NCI-H524 treated with DMSO at 0.1 percent for 48 hours (cell line): ENCODE measurements around the gene SEMA4C.
"Not testable (repeated sequence)": the region's sequence is repeated elsewhere in the genome, so short reads cannot be mapped to it uniquely, and the experiment has no call there.

Experiments used
- DNase-seq: peaks from one replicate; lab custom pipeline; 2025; lab: John Stamatoyannopoulos, UW

The SEMA4C gene

DNA sequence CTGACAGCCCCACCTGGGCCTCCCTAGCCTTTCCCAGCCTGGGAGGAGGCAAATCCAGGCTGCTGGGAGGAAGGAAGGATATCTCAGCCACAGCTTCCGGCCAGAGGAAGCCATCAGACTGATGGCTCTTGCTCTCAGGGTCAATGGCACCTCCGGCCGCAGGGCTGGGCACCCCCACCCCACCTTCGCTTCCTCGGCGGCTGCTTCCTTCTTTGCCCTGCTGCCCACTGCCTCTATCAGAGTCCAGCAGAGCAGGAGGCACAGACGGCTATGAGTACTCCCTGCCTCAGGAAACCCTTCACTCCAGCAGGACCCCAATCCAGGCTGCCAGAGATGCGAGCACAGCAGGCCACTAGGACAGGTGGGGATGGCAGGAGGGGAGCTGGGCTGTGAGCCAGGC lies 3.3 kb downstream of the SEMA4C start:
- no peak for DNase-seq

- no peak for DNase-seq
These were observed 3.7 kb downstream of the SEMA4C start for GRCh38 chr2:96866149-96866548.

GRCh38 chr2:96865654-96866053 lies 4.2 kb downstream of the SEMA4C start:
- DNase-seq, result no peak

DNA sequence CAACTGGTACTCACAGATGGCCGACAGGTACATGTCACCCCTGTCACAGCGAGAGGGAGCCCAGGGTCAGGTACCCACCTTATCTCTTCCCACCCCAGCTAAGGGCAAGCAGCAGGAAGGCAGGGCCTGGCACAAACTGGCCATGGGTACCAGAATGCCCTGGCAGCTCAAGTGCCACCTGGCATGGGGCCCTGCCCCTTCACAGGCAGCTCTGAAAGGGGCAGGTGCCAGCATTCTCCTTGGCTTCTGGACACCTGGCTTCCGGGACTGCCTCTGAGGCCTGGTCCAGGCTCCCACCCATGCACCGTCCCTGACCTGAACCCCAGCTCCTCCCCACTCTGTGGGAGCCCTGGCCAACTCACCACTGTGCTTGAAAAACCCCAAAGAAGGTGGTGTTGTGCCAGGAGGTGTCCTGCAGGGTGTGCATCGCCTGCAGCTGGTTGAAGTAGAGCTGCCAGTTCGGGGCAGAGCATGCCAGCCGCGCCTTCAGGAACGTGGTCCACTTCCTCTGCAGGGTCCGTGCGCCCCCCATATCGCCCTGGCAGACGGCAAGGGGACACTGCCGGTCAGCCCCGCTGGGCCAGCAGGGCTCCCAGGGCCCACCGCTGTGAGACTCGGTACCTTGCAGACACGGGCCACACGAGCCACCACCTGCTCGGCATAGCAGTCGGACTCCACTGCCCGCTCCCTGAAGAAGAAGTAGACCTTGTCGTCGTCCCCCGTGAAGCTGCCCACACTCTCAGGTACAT lies 5.4 kb downstream of the SEMA4C start:
- no peak for DNase-seq

DNA sequence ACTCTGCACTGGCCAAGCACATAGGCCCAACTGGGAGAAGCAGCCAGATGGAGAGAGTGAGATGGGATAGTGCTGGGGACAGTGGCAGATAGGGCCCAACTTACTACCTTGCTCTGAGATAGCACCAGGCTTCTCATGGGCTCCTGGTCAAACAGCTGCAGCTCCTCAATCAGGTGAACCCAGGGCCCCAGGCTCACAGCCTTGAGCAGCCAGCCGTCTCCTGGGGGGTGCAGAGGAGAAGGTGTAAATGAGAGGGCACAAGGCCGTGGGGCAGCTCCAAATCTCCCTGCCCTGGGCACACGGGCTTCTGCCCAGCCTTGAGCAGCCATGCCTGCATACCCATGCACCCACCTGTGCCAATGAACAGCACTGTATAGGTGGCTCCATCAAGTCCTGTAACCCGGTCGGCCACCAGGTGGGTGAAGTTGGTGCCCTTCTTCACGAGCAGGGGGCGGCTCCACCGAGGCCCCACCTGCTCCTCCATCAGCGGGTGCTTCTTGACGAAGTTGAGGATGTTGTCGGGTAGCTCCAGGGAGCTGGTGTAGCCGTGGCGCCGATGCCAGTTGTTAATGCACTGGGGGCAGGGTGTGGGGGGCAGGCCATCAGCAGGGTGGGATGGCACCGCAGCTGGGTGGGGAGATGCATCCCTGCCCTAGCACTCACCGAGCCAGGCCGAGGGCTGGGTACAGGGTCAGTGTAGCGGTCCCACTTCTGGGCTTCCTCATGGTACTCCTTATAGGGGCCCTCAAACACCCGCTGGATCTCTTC lies 6.1 kb downstream of the SEMA4C start:
- no peak for DNase-seq

DNA sequence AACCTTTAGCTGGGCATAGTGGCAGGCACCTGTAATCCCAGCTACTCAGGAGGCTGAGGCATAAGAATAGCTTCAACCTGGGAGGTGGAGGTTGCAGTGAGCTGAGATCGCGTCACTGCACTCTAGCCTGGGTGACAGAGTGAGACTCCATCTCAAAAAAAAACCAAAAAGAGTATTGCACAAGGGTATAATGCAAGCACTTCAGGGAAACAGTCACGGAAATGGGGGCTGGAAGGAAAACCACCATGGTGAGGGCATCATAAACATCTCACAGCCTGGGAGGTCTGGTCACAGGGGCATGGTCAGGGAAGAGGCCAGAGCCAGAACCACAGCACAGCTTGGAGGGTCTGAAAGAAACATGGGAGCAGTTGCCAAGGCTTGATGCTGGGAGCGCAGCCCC lies 6.8 kb downstream of the SEMA4C start:
- not testable (repeated sequence) for DNase-seq

DNA sequence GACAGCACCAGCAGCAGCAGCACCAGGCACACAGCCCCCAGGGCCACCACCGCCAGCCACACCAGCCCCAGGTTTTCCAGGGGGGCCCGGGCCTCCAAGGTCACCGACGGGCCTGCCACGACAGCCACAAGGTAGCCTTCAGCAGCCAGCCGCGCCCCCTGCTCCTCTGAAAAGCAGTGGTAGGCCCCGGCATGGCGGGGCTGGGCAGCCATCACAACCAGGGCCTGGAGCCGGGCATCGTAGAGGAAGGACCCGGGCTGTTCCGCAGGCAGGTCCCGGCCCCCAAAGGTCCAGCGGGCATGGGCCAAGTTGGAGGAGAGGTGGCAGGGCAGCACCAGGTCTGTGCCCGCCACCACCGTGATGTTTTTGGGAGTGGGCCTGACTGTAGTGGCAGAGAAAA lies 8.8 kb downstream of the SEMA4C start:
- DNase-seq, result no peak

GRCh38 chr2:96860065-96861029 lies 9.5 kb downstream of the SEMA4C start:
- DNase-seq, result no peak

GRCh38 chr2:96859681-96860064 lies 10.2 kb downstream of the SEMA4C start:
- DNase-seq, result no peak

GRCh38 chr2:96859099-96859649 lies 10.7 kb downstream of the SEMA4C start:
- DNase-seq, result no peak

GRCh38 chr2:96857667-96858372 lies 12.1 kb downstream of the SEMA4C start, which contains the start of gene ANKRD39:
TSS of gene ANKRD39 (minus strand) at chr2:96858016. CDS start at chr2:96857987, 29 bp downstream.
- peak; percentile 65 for DNase-seq

GRCh38 chr2:96856776-96857666 lies 12.9 kb downstream of the SEMA4C start:
- no peak for DNase-seq

DNA sequence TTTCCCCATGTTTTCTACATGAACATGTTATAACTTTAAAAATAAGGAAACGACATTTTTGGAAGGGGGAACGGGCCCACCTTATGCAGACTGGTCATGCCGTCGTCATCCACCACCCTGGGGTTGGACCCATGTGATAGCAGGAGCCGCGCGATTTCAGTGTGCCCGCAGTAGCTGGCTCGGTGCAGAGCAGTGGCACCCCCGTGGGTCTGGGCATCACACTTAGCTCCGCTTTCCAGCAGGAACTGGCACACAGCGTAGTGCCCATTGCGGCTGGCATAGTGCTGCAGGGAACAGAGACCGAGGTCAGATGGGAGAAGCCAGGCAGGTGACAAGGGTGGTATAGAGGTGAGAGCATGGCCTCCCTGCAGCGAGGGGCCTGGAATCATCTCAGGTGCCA lies 16.6 kb downstream of the SEMA4C start:
- DNase-seq, result no peak

DNA sequence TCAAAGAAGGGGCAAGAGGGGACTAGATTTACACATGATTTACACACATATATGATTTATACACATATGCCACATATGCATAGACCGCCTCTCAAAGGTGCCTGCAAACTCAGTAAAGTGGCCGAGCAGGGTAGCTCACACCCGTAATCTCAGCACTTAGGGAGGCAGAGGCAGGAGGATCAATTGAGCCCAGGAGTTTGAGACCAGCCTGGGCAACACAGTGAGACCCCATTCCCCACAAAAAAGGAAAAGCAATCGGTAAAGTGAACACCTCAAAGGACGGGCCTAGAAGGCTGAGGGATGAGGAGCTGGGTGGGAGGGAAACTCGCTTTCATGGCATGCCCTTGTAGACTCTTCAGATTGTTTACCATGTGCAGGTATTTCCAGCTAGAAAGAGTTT lies 17.2 kb downstream of the SEMA4C start:
- no peak for DNase-seq

DNA sequence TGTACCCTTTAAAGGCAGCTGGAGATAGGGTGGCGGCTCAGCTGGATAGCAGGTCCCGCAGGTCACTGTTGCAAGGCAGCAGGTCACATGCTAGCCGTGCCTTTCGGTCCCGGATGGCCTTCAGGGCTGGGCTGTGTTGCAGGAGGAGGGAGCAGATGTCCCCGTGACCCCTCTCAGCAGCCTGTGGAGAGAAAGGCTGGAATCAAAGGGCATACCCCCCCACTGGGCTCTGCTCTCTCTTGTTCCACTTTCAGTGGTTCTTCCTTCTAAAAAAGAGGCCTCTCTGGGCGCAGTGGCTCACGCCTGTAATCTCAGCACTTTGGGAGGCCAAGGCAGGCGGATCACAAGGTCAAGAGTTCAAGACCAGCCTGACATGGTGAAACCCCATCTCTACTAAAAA lies 21.6 kb downstream of the SEMA4C start:
- no peak for DNase-seq

- no peak for DNase-seq
These were observed 22.3 kb downstream of the SEMA4C start for GRCh38 chr2:96847586-96847985.

DNA sequence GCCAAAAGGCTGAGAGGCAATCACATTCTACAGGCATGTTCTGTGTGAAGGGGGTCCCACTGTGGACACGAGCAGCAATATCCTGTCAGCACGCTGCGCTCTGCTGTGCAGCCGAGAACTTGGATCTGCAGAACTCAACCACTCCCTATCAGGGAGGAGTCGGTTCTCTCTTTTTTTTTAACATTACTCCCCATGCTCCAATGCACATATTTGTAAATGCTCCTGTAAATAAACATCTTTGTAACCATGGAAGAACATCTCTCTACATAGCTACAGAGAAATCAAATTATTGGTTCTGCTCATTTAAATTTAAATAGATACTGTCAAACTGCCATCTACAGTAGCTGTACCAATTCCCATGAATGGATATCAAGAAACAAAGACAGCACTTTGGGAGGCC lies 23.1 kb downstream of the SEMA4C start:
- no peak for DNase-seq

- no peak for DNase-seq
These were observed 25.5 kb downstream of the SEMA4C start for GRCh38 chr2:96844405-96844808.

DNA sequence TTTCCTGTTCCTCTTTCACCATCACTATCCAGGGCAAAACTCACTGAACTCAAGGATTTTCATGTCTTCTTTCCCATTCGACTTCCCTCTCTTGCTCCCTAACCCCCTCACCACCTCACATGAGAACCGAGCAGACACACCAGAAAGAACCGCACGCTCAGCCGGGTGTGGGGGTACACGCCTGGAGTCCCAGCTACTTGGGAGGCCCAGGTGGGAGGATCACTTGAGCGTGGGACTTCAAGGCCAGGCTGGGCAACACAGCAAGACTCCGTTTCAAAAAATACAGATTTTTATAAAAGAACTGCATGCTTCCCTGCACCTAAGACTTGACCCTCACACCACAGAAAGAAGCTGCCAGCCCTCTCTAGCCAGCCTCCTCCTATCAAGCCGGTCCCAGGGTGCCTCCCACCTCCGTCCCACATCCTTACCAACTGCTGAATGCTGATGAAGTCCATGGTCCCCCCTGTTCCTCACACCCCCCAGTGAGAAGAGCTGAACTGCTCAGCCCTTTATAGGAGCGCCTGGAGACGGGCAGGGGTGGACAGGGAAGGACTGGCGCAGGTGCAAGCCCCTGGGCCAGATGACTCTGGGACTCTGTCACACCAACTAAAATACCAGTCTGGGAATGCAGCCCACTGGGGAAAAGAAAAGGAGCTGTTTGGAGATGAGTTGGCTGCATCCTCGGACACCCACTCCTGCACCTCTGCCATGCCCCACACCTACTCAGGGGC lies 26.2 kb downstream of the SEMA4C start, which contains the start of gene ANKRD23:
ANKRD23 (minus strand) TSS at position 484 of the 731 bp plus-strand sequence; CDS start at position 455, 29 bp downstream.
- DNase-seq, result no peak
